GM19238 (cell line): Measurements from ENCODE around the gene PLAAT4.
"Not testable (repeated sequence)": the region's sequence is repeated elsewhere in the genome, so short reads cannot be mapped to it uniquely, and the experiment has no call there.

Experiments
- DNase-seq: peaks from one replicate; pipeline ENCODE4 v3.0.0; 2011; ENCODE audit warnings: low spot score; ENCODE audit not compliant: insufficient read length

The PLAAT4 gene

DNA sequence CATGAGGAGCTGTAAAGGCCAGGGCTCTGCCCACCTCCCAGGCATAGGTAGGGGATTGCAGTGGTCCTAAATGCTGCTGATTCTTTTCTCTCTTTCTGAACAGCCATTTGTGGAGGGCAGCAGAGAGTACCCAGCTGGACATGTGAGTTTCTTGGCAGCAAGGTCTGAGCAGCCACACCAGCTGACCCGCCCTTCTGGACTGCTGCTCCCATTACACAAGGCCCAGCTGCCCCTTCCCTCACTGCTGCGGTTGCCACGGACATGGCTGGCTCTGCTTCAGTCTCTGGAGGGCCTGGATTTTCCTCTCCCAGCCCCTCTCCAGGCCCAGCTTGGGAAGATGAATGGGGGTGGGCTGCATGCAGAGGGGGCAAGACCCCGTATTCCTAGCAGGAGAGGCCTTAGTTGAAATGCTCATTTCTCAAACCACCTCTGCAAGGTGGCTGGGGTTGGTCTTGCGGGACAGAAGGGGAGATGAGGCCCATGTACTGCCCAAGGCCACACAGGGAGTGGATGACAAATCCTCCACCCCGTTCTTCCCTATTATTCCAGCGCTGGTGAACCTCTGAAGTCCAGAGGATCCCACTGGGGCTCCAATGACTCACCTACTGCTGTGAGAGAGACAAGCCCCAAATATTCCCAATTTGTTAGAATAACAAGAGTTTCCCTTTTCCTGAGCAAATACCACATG is 26.1 kb upstream of the PLAAT4 start:
- no peak for DNase-seq

GRCh38 chr11:63511048-63511748 is 25.4 kb upstream of the PLAAT4 start:
- no peak for DNase-seq

DNA sequence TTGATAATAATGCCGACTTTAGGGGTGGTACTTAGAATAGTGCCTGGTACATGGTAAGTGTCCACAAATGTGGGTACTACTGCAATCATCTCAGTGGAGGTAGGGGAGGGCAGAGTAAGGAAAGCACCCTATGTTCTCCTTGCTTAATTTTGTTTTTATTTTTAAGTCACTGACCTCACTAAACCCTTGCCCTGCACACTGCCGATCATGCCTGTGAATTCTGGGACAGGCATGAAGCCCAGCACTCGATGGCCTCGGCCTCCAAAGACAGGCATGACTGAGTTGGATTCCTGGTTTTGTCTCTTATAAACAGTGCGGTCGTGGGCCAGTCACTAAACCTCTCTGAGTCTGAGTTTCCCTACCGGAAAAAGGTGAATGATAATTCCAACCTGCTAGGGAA is 23.8 kb upstream of the PLAAT4 start:
- no peak for DNase-seq

GRCh38 chr11:63516109-63516508 is 20.5 kb upstream of the PLAAT4 start:
- no peak for DNase-seq

- no peak for DNase-seq
Measured at GRCh38 chr11:63517156-63517555, 19.5 kb upstream of the PLAAT4 start.

DNA sequence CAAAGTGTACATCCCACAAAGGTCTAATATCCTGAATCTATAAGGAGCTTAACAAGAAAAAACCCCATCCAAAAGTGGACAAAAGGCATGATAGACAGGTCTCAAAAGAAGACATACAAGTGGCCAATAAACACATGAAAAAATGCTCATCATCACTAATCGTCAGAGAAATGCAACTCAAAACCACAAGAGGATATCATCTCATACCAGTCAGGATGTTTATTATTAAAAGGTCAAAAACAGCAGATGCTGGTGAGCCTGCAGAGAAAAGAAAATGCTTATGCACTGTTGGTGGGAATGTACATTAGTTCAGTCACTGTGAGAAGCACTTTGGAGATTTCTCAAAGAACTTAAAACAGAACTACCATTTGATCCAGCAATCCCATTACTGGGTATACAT is 18.1 kb upstream of the PLAAT4 start:
- DNase-seq = no peak

- no peak for DNase-seq
Measured at GRCh38 chr11:63520606-63521170, 15.9 kb upstream of the PLAAT4 start.

DNA sequence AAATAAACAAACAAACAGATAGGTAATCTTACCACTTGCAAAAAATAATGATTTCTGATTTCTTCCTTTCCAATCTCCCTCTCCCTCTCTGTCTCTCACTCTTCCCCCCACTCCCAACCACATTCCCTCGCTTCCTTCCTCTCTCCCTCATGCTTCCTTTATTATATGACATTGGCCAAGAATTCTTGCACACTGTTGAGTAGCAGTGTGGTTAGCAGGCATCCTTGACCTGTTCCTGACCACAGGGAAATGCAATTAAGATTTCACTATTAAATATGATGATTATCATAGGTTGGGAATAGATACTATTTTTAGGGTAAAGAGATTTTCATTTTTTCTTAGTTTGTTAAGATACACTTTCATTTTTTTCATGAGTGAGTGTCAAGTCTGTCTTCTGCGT is 14.7 kb upstream of the PLAAT4 start:
- DNase-seq = no peak

DNA sequence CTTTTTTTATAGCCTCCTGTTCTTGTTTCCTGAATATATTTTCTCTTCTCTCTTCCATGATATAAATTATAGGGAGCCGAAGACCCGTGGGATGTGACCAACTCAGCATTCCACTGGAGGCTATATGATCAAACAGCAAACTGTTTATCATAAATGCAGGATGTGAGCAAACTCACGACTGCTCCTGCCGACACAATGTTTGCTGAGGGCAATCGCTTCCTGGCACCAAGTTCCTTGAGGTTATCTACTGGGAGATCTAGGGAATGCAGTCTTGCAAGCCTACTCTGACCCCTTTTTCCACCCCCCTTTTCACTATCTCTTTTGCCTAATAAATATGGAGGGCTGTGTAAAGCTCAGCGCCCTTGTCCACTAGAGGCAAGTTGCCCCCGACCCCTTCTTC is 13.5 kb upstream of the PLAAT4 start:
- DNase-seq = no peak

DNA sequence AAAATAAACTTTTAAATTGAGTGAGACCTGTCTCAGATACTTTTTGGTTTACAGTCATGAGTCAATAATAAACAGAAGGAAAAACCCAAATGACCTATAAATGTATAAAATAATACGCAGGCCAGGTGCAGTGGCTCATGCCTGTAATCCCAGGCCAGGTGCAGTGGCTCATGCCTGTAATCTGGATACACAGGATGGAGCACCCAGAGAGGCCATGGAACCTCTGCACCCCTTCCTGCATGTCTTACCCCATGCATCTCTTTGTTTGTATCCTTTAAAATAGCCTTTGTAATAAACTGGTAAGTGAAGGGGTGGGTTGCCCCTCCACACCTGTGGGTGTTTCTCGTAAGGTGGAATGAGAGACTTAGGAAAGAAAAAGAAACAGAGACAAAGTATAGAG is 8.9 kb upstream of the PLAAT4 start:
- no peak for DNase-seq

GRCh38 chr11:63528156-63528555 is 8.5 kb upstream of the PLAAT4 start:
- not testable (repeated sequence) for DNase-seq

- not testable (repeated sequence) for DNase-seq
Measured at GRCh38 chr11:63528729-63529278, 7.8 kb upstream of the PLAAT4 start.

DNA sequence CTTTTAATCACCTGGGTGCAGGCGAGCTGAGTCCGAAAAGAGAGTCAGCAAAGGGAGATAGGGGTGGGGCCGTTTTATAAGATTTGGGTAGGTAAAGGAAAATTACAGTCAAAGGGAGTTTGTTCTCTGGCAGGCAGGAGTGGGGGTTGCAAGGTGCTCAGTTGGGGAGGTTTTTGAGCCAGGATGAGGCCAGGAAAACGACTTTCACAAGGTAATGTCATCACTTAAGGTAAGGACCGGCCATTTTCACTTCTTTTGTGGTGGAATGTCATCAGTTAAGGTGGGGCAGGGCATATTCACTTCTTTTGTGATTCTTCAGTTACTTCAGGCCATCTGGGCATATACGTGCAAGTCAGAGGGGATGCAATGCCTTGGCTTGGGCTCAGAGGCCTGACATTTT is 7.2 kb upstream of the PLAAT4 start:
- not testable (repeated sequence) for DNase-seq

GRCh38 chr11:63530021-63530420 is 6.6 kb upstream of the PLAAT4 start:
- no peak for DNase-seq

- DNase-seq = not testable (repeated sequence)
Measured at GRCh38 chr11:63531074-63531792, 5.4 kb upstream of the PLAAT4 start.

DNA sequence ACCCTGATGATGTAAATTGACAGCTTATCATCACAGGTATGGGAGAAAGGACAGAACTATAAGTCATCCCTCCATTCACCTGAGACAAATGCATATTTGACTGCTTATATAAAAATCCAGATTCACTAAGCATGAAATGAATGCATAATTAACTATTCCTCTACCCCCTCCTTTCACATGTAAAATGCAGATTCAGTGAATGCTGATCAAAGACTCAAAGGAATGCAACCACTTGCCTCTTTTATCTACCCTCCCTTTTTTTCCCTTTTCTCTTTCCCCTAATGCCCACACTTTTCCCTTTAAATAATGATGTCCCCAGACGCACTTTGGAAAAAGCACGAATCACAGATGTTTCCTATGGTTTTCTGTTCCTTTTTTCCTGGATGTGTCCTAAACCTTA is 4.5 kb upstream of the PLAAT4 start:
- DNase-seq = no peak

GRCh38 chr11:63532799-63533475 is 3.7 kb upstream of the PLAAT4 start:
- DNase-seq = no peak

GRCh38 chr11:63534076-63534475 is 2.5 kb upstream of the PLAAT4 start:
- no peak for DNase-seq

GRCh38 chr11:63534895-63535461 is 1.6 kb upstream of the PLAAT4 start:
- DNase-seq = no peak

DNA sequence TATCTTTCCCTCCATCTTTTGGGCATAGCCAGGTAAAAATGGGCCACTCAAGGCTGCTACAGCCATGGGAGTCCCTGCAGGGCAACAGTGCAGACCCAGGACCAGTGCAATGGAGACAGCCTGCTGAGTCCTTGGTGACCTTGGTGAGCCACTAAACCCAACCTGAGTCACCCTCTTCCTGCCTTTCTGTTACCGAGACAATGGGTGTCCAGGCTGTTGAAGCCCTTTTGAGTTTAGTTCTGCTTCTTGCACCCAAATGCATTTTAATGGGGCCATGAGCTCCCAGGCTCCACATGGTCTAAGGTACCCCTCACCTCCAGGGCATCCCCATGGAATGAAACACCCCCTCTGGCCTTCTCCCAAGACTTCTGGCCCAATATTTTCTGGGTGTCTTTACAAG is 874 bp upstream of the PLAAT4 start:
- no peak for DNase-seq
